Hepatocyte (in vitro differentiated cells): Measurements from ENCODE around the gene KLHL26. TPM values are rescaled to one million over a fixed set of nuclear protein-coding genes. Genes with fewer than 3 reads are reported as not detected.

Source experiments
- DNase-seq: peaks from one replicate; pipeline ENCODE4 v3.0.0-alpha.2; 2016; ENCODE audit warnings: low spot score
- H2AFZ ChIP-seq: fragments of 200-600 bp; sonication (generic); 2 replicates; pipeline ENCODE4 v1.6.0; 2016; ENCODE audit warnings: antibody characterized with exemption, mild to moderate bottlenecking
- H3K27ac ChIP-seq: fragments of 200-600 bp; sonication (generic); 2 replicates; pipeline ENCODE4 v1.5.1; 2016; ENCODE audit warnings: mild to moderate bottlenecking
- H3K27me3 ChIP-seq: fragments of 200-600 bp; sonication (generic); 2 replicates; pipeline ENCODE4 v1.6.1; 2016
- H3K36me3 ChIP-seq: fragments of 200-600 bp; sonication (generic); replicated peaks from 2 replicates; pipeline ENCODE4 v1.5.1; 2016; ENCODE audit warnings: low read depth; ENCODE audit not compliant: insufficient read depth
- H3K4me1 ChIP-seq: fragments of 200-600 bp; sonication (generic); 2 replicates; pipeline ENCODE4 v1.5.1; 2016; ENCODE audit warnings: mild to moderate bottlenecking, moderate library complexity; ENCODE audit not compliant: insufficient read depth
- H3K4me2 ChIP-seq: fragments of 200-600 bp; sonication (generic); 2 replicates; pipeline ENCODE4 v1.6.0; 2016
- H3K4me3 ChIP-seq: fragments of 200-600 bp; sonication (generic); 2 replicates; pipeline ENCODE4 v1.5.1; 2016; ENCODE audit warnings: mild to moderate bottlenecking
- H3K79me2 ChIP-seq: fragments of 200-600 bp; sonication (generic); 2 replicates; pipeline ENCODE4 v1.6.0; 2017; ENCODE audit warnings: mild to moderate bottlenecking
- H3K9me2 ChIP-seq: fragments of 200-600 bp; sonication (generic); replicated peaks from 2 replicates; pipeline ENCODE4 v1.6.0; 2017; ENCODE audit warnings: mild to moderate bottlenecking; ENCODE audit not compliant: insufficient read depth
- H3K9me3 ChIP-seq: fragments of 200-600 bp; sonication (generic); 2 replicates; pipeline ENCODE4 v1.5.1; 2016; ENCODE audit warnings: low read depth, mild to moderate bottlenecking
- H4K20me1 ChIP-seq: fragments of 200-600 bp; sonication (generic); 2 replicates; pipeline ENCODE4 v1.6.0; 2016; ENCODE audit warnings: mild to moderate bottlenecking; ENCODE audit not compliant: insufficient read depth, poor library complexity, severe bottlenecking
- CTCF ChIP-seq: fragments of 200-600 bp; sonication (generic); IDR thresholded peaks from 2 replicates; pipeline ENCODE4 v1.5.1; 2016; ENCODE audit warnings: antibody characterized with exemption, mild to moderate bottlenecking; ENCODE audit not compliant: poor library complexity
- EZH2 ChIP-seq: fragments of 200-600 bp; sonication (generic); IDR thresholded peaks from 2 replicates; pipeline ENCODE4 v1.6.1; 2016; ENCODE audit warnings: antibody characterized with exemption, mild to moderate bottlenecking, borderline replicate concordance
- EZH2phosphoT487 ChIP-seq: fragments of 200-600 bp; sonication (generic); IDR thresholded peaks from one replicate; pipeline ENCODE4 v1.6.1; 2018; ENCODE audit warnings: antibody characterized with exemption, mild to moderate bottlenecking, low read depth, moderate library complexity; ENCODE audit not compliant: unreplicated experiment, severe bottlenecking
- WGBS: methylation state at CpG from one replicate; pipeline ENCODE4 v1.1.6; 2016; ENCODE audit warnings: low lambda C conversion rate; ENCODE audit errors: missing lambda C conversion rate; 5-methylcytosine and 5-hydroxymethylcytosine counted together
- polyA plus RNA-seq: library from polyadenylated mRNA; unstranded; fragments of >200 nt; fragmentation: Nextera tagmentation; extraction: Ambion mirVana; gene quantifications from 2 replicates; pipeline ENCODE4 v1.2.1, GENCODE V29; 2016
- total RNA-seq: library from RNA; depleted of rRNA; stranded (reverse); fragments of >200 nt; gene quantifications from 2 replicates; pipeline ENCODE4 v1.2.3, GENCODE V29; 2014

KLHL26 gene, protein sequence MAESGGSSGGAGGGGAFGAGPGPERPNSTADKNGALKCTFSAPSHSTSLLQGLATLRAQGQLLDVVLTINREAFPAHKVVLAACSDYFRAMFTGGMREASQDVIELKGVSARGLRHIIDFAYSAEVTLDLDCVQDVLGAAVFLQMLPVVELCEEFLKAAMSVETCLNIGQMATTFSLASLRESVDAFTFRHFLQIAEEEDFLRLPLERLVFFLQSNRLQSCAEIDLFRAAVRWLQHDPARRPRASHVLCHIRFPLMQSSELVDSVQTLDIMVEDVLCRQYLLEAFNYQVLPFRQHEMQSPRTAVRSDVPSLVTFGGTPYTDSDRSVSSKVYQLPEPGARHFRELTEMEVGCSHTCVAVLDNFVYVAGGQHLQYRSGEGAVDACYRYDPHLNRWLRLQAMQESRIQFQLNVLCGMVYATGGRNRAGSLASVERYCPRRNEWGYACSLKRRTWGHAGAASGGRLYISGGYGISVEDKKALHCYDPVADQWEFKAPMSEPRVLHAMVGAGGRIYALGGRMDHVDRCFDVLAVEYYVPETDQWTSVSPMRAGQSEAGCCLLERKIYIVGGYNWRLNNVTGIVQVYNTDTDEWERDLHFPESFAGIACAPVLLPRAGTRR
- 4.1 and 5.0 TPM in 2 replicates for total RNA-seq
- polyA plus RNA-seq: 3.9 and 7.6 TPM in 2 replicates

DNA sequence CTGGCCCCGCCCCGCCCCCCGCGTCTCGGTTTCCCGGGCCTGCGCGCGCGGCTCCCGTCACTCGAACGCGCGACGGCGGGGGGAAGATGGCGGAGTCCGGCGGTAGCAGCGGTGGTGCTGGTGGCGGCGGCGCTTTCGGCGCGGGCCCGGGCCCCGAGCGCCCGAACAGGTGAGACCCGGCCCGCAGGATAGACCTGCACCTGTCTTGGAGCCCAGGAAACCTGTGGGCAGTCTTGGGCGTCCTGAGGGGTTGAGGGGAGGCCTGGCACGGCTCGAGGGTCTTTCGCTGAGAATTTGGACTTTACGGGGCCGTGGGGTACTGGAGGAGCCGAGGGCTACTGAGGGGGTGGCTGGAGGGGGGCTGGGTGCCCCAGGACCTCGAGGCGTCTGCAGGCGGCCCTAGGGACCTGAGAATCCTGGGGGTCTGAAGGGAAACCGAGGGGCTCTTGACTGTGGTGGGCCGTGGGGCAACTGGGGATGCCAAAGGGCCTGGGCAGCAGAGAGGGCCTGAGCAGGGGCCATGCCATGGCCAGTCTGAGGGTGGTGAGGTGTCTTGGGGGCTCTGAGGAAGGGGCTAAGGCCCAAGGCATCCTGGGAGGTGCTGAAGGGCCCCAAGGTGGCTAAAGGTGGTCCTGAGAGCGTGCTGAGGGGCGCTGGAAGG, at the start of gene KLHL26:
TSS of gene KLHL26 (plus strand) at position 60 of the 661 bp plus-strand sequence. CDS start at position 87, 27 bp downstream.
- no peaks in the 10 kb centered on the region for H3K9me2 ChIP-seq
- H3K36me3 ChIP-seq: no peaks in the 10 kb centered on the region
- H4K20me1 ChIP-seq: no peaks in the 10 kb centered on the region
- no peaks in the 10 kb centered on the region for H3K9me3 ChIP-seq
- no peak for DNase-seq
- H3K27ac ChIP-seq: peak within 1 kb of the TSS; percentile 52
- peak within 1 kb of the TSS; percentile 94 for H3K4me2 ChIP-seq
- peaks cover 31% of the 10 kb centered on the region for H3K79me2 ChIP-seq
- H3K27me3 ChIP-seq: no peaks in the 10 kb centered on the region
- WGBS: 4% methylated on average over 37 of the region's 47 CpGs
- H3K4me3 ChIP-seq: peak within 1 kb of the TSS; percentile 62
- H2AFZ ChIP-seq: peak within 1 kb of the TSS; percentile 57
- TF ChIP-seq CTCF (no peak), EZH2phosphoT487 (no peak), EZH2 (no peak)
- H3K4me1 ChIP-seq: no peaks in the 10 kb centered on the region

GRCh38 chr19:18587561-18587960, 49.3 kb upstream of the KLHL26 start:
- Histone ChIP-seq H3K27me3 (no peaks in the 10 kb centered on the region), H4K20me1 (no peaks in the 10 kb centered on the region), H3K9me2 (no peaks in the 10 kb centered on the region), H3K4me3 (no peak overlapping the region), H3K36me3 (no peaks in the 10 kb centered on the region), H3K9me3 (no peaks in the 10 kb centered on the region), H3K27ac (peak overlapping the region; percentile 81), H3K4me2 (no peak overlapping the region), H3K4me1 (peaks cover 13% of the 10 kb centered on the region), H2AFZ (no peak overlapping the region), H3K79me2 (peaks cover 4% of the 10 kb centered on the region)
- TF ChIP-seq EZH2phosphoT487: no peak
- TF ChIP-seq EZH2: no peak
- TF ChIP-seq CTCF: no peak
- WGBS: 94% methylated on average over 10 of the region's 12 CpGs
- no peak for DNase-seq

DNA sequence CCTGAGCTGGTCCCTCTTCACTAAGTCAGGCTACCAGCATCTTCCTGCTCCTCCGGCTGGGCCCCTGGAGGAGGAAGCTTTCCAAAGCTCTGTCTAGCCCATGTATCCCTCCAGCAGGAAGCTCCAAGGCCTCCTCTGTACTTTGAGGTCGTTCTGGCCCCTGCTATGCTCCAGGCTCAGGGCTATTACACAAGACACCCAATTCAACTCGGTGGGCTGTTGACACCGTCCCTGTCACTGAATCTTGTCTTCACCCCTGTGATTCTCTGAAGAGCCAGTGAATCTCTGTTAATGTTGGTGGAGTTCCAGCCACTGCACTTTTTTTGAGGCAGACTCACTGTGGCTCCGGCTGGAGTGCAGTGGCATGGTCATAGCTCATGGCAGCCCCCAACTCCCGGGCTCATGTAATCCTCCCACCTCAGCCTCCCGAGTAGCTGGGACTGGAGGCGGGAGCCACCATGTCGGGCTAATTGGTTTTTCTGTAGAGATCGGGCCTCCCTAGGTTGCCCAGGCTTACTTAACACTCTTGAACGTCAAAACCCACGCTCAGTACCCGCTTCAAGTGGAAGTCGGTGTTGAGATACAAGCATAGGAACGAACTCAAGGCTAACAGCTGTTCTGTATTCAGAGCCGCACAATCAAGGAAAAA, 48.7 kb upstream of the KLHL26 start:
- H2AFZ ChIP-seq: peak overlapping the region; percentile 94
- peaks cover 13% of the 10 kb centered on the region for H3K4me1 ChIP-seq
- no peaks in the 10 kb centered on the region for H4K20me1 ChIP-seq
- no peak for DNase-seq
- no peaks in the 10 kb centered on the region for H3K9me2 ChIP-seq
- H3K27me3 ChIP-seq: no peaks in the 10 kb centered on the region
- H3K4me2 ChIP-seq: peak overlapping the region; percentile 100
- peak overlapping the region; percentile 81 for H3K27ac ChIP-seq
- H3K36me3 ChIP-seq: no peaks in the 10 kb centered on the region
- no peak for TF ChIP-seq EZH2phosphoT487
- TF ChIP-seq CTCF: no peak
- TF ChIP-seq EZH2: no peak
- no peaks in the 10 kb centered on the region for H3K9me3 ChIP-seq
- WGBS: 47% methylated on average over 16 of the region's 16 CpGs
- peak overlapping the region; percentile 1 for H3K4me3 ChIP-seq
- H3K79me2 ChIP-seq: peaks cover 4% of the 10 kb centered on the region
